HepG2 (cell line): ENCODE measurements around the gene NYAP1. TPM values are rescaled to one million over a fixed set of nuclear protein-coding genes. Genes with fewer than 3 reads are reported as not detected.
A peak's percentile ranks its signal among the peaks of the same experiment; 100 is the strongest.

Source experiments
- ATAC-seq: fragments of 200-7000 bp; cut with Tn5 transposase; 3 replicates; pipeline ENCODE4 v1.9.1; 2020; ENCODE audit warnings: mild to moderate bottlenecking, moderate library complexity
- BruUV-seq: library from RNA; stranded (reverse); fragments of 400-500 nt; replicated peaks from 2 replicates; lab custom pipeline; 2021; lab: Mats Ljungman, UMichigan
- CTCF ChIA-PET: fragments of 300-600 bp; formaldehyde crosslinking; extraction: SDS; loops from one replicate; lab custom pipeline; 2021; ENCODE audit warnings: low total read pairs, inconsistent platforms, low intra/inter-chr PET ratio; lab: Yijun Ruan, JAX
- POLR2A ChIA-PET: fragments of 350-600 bp; sonication (Branson Sonifier 250); formaldehyde crosslinking; loops from one replicate; lab custom pipeline; 2020; ENCODE audit warnings: antibody characterized with exemption, inconsistent platforms; lab: Yijun Ruan, JAX
- DNase-seq: peaks from one replicate; pipeline ENCODE4 v3.0.0-alpha.2; 2015; ENCODE audit warnings: low spot score
- FAIRE-seq: peaks from 3 replicates; lab custom pipeline; 2011; peaks lifted over from hg19 to GRCh38; lab: Jason Lieb, UNC
- H2AFZ ChIP-seq: one replicate; pipeline ENCODE4 v1.6.1; 2011; ENCODE audit warnings: low read length, inconsistent platforms
- H3K27ac ChIP-seq: fragments of 300-600 bp; 3 replicates; pipeline ENCODE4 v1.8.0; 2011; ENCODE audit warnings: mixed run types, mild to moderate bottlenecking, mixed read lengths, low read length, inconsistent platforms; ENCODE audit not compliant: insufficient read depth; ENCODE audit errors: extremely low read length
- H3K27me3 ChIP-seq, 2 experiments: fragments of 200-600 bp in 1 of 2; 2 replicates in 1 of 2; 3 replicates in 1 of 2; pipeline versions ENCODE4 v1.6.0 to v1.8.0; 2011; ENCODE audit warnings: low read length in 2 of 2, mild to moderate bottlenecking in 2 of 2, moderate library complexity in 2 of 2, inconsistent platforms in 1 of 2; ENCODE audit not compliant: insufficient read depth in 2 of 2, control insufficient read depth in 1 of 2
- H3K36me3 ChIP-seq, 2 experiments: fragments of 200-600 bp in 1 of 2; replicated peaks in 1 of 2; 2 replicates in 1 of 2; 3 replicates in 1 of 2; pipeline versions ENCODE4 v1.5.1 to v1.8.0; 2011; ENCODE audit warnings: low read length in 2 of 2, inconsistent platforms in 1 of 2; ENCODE audit not compliant: insufficient read depth in 2 of 2, control insufficient read depth in 1 of 2
- H3K4me1 ChIP-seq: 2 replicates; pipeline ENCODE4 v1.5.1; 2012; ENCODE audit warnings: low read length, inconsistent platforms; ENCODE audit not compliant: insufficient read depth
- H3K4me2 ChIP-seq: 2 replicates; pipeline ENCODE4 v1.6.0; 2011; ENCODE audit warnings: low read depth, low read length, inconsistent platforms
- H3K4me3 ChIP-seq, 3 experiments: fragments of 200-600 bp in 1 of 3; sonication (generic), shearing (Covaris generic) in 1 of 3; replicated peaks in 1 of 3; 2 replicates each; pipeline ENCODE4 v1.5.1; 2011 to 2016; ENCODE audit warnings: low read length in 3 of 3, inconsistent platforms in 2 of 3, low read depth in 2 of 3, mild to moderate bottlenecking in 2 of 3, control low read depth in 1 of 3, mixed read lengths in 1 of 3; ENCODE audit not compliant: insufficient read depth in 1 of 3
- H3K79me2 ChIP-seq: one replicate; pipeline ENCODE4 v1.6.1; 2011; ENCODE audit warnings: low read length, inconsistent platforms; ENCODE audit not compliant: insufficient read depth
- H3K9ac ChIP-seq: 2 replicates; pipeline ENCODE4 v1.6.0; 2011; ENCODE audit warnings: mild to moderate bottlenecking, low read depth, low read length, inconsistent platforms; ENCODE audit not compliant: insufficient read depth
- H3K9me3 ChIP-seq: 2 replicates; pipeline ENCODE4 v1.5.1; 2012; ENCODE audit warnings: mild to moderate bottlenecking, low read length
- H4K20me1 ChIP-seq: 2 replicates; pipeline ENCODE4 v1.6.0; 2011; ENCODE audit warnings: inconsistent platforms, mild to moderate bottlenecking, low read length, moderate library complexity; ENCODE audit not compliant: insufficient read depth
- ATF6 ChIP-seq: sonication (generic); formaldehyde crosslinking; conservative IDR thresholded peaks from 2 replicates; pipeline ENCODE4 v1.4.0; 2020; ENCODE audit warnings: missing genetic modification reagents
- NFRKB ChIP-seq: fragments of 450-650 bp; IDR thresholded peaks from 2 replicates; pipeline ENCODE4 v1.6.1; 2017
- SNAI1 ChIP-seq: sonication (generic); formaldehyde crosslinking; IDR thresholded peaks from 2 replicates; pipeline ENCODE4 v1.5.0; 2020; ENCODE audit warnings: mild to moderate bottlenecking, missing genetic modification reagents, borderline replicate concordance
- ZNF501 ChIP-seq: sonication (generic); formaldehyde crosslinking; IDR thresholded peaks from 2 replicates; pipeline ENCODE4 v1.5.1; 2020; ENCODE audit warnings: mild to moderate bottlenecking, moderate library complexity, missing genetic modification reagents
- ZNF570 ChIP-seq: sonication (generic); formaldehyde crosslinking; IDR thresholded peaks from 2 replicates; pipeline ENCODE4 v1.4.0; 2020; ENCODE audit warnings: mild to moderate bottlenecking, missing genetic modification reagents, borderline replicate concordance
- WGBS: methylation state at CpG from one replicate; pipeline ENCODE4 v1.1.6; 2017; ENCODE audit warnings: low lambda C conversion rate; 5-methylcytosine and 5-hydroxymethylcytosine counted together
- in situ Hi-C: cut with HindIII; loops from 2 replicates; pipeline ENCODE4 v1.10.0; 2017; ENCODE audit warnings: low pct_unique_long_range_greater_than_20kb; ENCODE audit not compliant: extremely low pct_ligation_motif_present
- intact Hi-C: fragments of 100-400 bp; cut with micrococcal nuclease; formaldehyde crosslinking; loops from one replicate; pipeline ENCODE4 v1.10.0; 2022; ENCODE audit not compliant: unreplicated experiment
- polyA plus RNA-seq, 8 experiments: library from polyadenylated mRNA; depleted of rRNA in 3 of 8; stranded (reverse) in 7 of 8; unstranded in 1 of 8; fragments of >200 nt; fragmentation: Illumina TruSeq in 4 of 8; extraction: Trizol in 4 of 8; gene quantifications; 2 replicates each; pipeline versions ENCODE4 v1.2.1 to v1.2.3, GENCODE V29; 2011 to 2016; ENCODE audit warnings: low read depth in 4 of 8, missing spikeins in 1 of 8, mixed read lengths in 1 of 8; ENCODE audit not compliant: insufficient read depth in 1 of 8
- total RNA-seq, 5 experiments: library from RNA; depleted of rRNA; stranded (reverse); fragments of >200 nt; fragmentation: Illumina TruSeq; extraction: Trizol; gene quantifications; 2 replicates each; pipeline ENCODE4 v1.2.3, GENCODE V29; 2016; ENCODE audit warnings: low read depth in 1 of 5

NYAP1 gene
- total and polyA plus RNA-seq, 2 of the 13 experiments (the other 11 are each of a cell fraction or from before 2014, with no cell fraction given), result 0.15 to 0.46 TPM

- Histone ChIP-seq H3K9ac (no peak overlapping the region), H3K4me2 (no peak overlapping the region; the same call in 1 of the 2 replicates), H3K4me3 (peak overlapping the region in 1 of 3 experiments; percentile 4; a peak in 1 of 6 replicates), H3K4me1 (peaks cover 14% of the 10 kb centered on the region), H3K9me3 (no peaks in the 10 kb centered on the region), H3K27ac (no peak overlapping the region), H3K36me3 (peaks cover 4 to 8% of the 10 kb centered on the region in 2 experiments; a peak in 4 of 5 replicates), H2AFZ (no peak overlapping the region), H3K27me3 (0 out of 5 replicates have a peak, but pooled peaks cover 0 to under 1% of the 10 kb centered on the region in 2 experiments), H3K79me2 (peaks cover 1% of the 10 kb centered on the region), H4K20me1 (no peaks in the 10 kb centered on the region)
- 75% methylated on average over 6 of the region's 6 CpGs for WGBS
- FAIRE-seq, result no peak
- in situ Hi-C loops, result no loop called here
- intact Hi-C loops, result no loop called here
- no peak for ATAC-seq
- DNase-seq, result no peak
- ChIA-PET CTCF (no interaction called here), POLR2A (no interaction called here)
- no peak for TF ChIP-seq NFRKB
- TF ChIP-seq SNAI1, result no peak
- no peak for TF ChIP-seq ZNF570 (CRISPR knock-in tag)
- no peak for TF ChIP-seq ATF6 (CRISPR knock-in tag)
- TF ChIP-seq ZNF501 (CRISPR knock-in tag), result no peak
- no TSS peak for BruUV-seq
These were observed 7.5 kb upstream of the NYAP1 start for GRCh38 chr7:100476101-100476780.
